Tracheal epithelial cell (primary cell): ENCODE data around the gene KCTD3. TPM values are rescaled to one million over a fixed set of nuclear protein-coding genes. Genes with fewer than 3 reads are reported as not detected.

Experiments
- total RNA-seq: library from RNA; depleted of rRNA; stranded (reverse); fragments of >200 nt; gene quantifications from 2 replicates; pipeline ENCODE4 v1.2.1, GENCODE V29; 2014

KCTD3 gene
- 24.6 and 30.7 TPM in 2 replicates for total RNA-seq

GRCh38 chr1:215566556-215567490 lies at the start of gene KCTD3:
Gene KCTD3 (plus strand): TSS chr1:215567304. CDS start chr1:215567686, 382 bp downstream.

